NB4 (cell line): ENCODE data around the gene ATXN2.

Source experiments
- DNase-seq: peaks from one replicate; pipeline ENCODE4 v3.0.0; 2010; ENCODE audit warnings: low read depth
- H3K4me3 ChIP-seq: one replicate; pipeline ENCODE4 v1.5.1; 2011; ENCODE audit warnings: mild to moderate bottlenecking, low read depth, low read length, moderate library complexity
- CTCF ChIP-seq: IDR thresholded peaks from one replicate; pipeline ENCODE4 v1.5.1; 2012; ENCODE audit warnings: low read depth, low read length
- MYC ChIP-seq: IDR thresholded peaks from 2 replicates; pipeline ENCODE4 v1.6.1; 2011; ENCODE audit warnings: low read depth, low read length
- POLR2A ChIP-seq: IDR thresholded peaks from 2 replicates; pipeline ENCODE4 v1.6.1; 2011; ENCODE audit warnings: mild to moderate bottlenecking; ENCODE audit not compliant: insufficient read length; ENCODE audit errors: extremely low read depth
- TF ChIP-seq, protein P1 (sequence below): IDR thresholded peaks from 2 replicates; pipeline ENCODE4 v1.6.1; 2011; ENCODE audit warnings: low read depth, low read length

The ATXN2 gene

GRCh38 chr12:111638556-111638955 is 39.4 kb upstream of the ATXN2 start:
- no peak for DNase-seq
- no peak for TF ChIP-seq CTCF
- TF ChIP-seq POLR2A, result no peak
- TF ChIP-seq, protein P1, sequence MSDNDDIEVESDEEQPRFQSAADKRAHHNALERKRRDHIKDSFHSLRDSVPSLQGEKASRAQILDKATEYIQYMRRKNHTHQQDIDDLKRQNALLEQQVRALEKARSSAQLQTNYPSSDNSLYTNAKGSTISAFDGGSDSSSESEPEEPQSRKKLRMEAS, result no peak
- TF ChIP-seq MYC, result no peak
- H3K4me3 ChIP-seq, result no peak overlapping the region

- TF ChIP-seq, protein P1, result peak; percentile 47; the same call in 1 of the 2 replicates
- TF ChIP-seq CTCF, result no peak
- TF ChIP-seq MYC, result no peak
- H3K4me3 ChIP-seq, result no peak overlapping the region
- DNase-seq, result peak; percentile 25
Measured at GRCh38 chr12:111636209-111636945, 37.3 kb upstream of the ATXN2 start.

GRCh38 chr12:111635524-111635923 is 36.4 kb upstream of the ATXN2 start:
- H3K4me3 ChIP-seq, result no peak overlapping the region
- peak; percentile 29 for DNase-seq
- TF ChIP-seq CTCF (no peak), POLR2A (no peak), MYC (no peak)
- TF ChIP-seq, protein P1, result no peak

DNA sequence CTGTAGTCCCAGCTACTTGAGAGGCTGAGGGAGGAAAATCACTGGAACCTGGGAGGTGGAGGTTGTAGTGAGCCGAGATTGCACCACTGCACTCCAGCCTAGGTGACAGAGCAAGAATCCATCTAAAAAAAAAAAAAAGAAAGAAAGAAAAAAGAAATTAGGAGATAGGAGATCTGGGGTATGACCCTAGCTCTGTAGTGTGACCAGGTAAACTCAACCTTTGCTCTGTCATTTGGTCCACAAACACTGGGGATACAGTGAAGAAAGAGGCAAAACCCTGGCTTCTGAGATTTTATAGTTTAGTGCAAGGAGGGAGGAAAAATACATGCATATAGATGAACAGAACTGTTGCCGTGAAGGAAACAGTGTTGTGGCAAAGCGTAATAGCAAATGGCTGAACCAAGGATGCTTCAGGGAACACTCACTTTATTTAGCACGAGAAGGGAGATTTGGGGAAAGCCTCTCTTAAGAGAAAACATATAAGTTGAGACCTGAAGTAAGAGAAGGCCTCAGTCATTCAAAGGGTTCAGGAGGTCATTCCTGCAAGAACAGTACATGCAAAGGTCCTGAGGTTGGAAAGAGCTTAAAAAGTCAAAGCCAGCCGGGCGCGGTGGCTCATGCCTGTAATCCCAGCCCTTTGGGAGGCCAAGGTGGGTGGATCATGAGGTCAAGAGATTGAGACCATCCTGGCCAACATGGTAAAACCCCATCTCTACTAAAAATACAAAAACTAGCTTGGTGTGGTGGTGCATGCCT is 29.6 kb upstream of the ATXN2 start:
- TF ChIP-seq POLR2A (no peak), CTCF (no peak), MYC (no peak)
- TF ChIP-seq, protein P1, result no peak
- no peak overlapping the region for H3K4me3 ChIP-seq
- no peak for DNase-seq

GRCh38 chr12:111626230-111626629 is 27.1 kb upstream of the ATXN2 start:
- TF ChIP-seq CTCF (no peak), POLR2A (no peak), MYC (no peak)
- TF ChIP-seq, protein P1, result no peak
- no peak overlapping the region for H3K4me3 ChIP-seq
- DNase-seq, result no peak
